ENCODE data around the gene FBRSL1.
"Not testable (repeated sequence)": the region's sequence is repeated elsewhere in the genome, so short reads cannot be mapped to it uniquely, and the experiment has no call there.

Gene FBRSL1

GRCh38 chr12:132454193-132454932 is 35.6 kb upstream of the FBRSL1 start:
- DNase-seq: no peak

DNA sequence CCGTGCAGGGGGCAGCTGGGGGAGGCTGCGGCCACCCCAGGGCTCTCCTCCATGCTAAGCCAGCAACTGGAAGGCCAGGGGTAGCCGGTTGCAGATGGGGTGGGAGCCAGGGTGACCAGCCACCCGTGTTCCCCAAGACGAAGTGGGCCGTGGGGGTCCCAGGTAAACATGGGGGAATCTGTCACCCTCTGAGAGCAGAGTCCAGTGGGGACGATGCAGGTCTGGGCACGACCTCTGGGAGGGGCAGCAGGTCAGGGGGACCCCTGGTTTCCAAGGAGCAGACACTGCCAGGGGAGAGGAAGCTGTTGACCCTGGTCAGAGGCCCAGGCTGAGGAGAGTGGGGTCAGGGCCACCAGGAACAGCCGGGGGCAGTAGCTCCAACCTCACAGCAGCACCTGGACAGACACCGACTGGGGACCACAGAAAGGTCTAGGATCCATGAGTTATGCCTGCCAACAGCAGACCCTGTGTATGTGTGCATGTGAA is 35.0 kb upstream of the FBRSL1 start:
- no peak for DNase-seq

DNA sequence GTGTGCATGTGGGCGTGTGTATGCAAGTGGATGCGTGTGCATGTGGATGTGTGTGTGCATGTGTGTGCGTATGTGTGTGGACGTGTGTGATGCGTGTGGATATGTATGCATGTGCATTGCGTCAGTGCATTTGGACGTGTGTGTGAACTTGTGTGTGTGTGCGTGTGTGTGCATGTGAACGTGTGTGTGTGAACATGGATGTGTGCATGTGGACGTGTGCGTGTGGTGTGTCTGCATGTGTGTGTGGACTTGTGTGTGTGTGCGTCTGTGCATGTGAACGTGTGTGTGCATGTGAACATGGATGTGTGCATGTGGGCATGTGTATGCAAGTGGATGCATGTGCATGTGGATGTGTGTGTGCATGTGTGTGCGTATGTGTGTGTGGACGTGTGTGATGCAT is 34.4 kb upstream of the FBRSL1 start:
- DNase-seq: no peak

GRCh38 chr12:132456186-132456943 is 33.6 kb upstream of the FBRSL1 start:
- DNase-seq: no peak

- no peak for DNase-seq
Measured at GRCh38 chr12:132456944-132457495, 32.9 kb upstream of the FBRSL1 start.

DNA sequence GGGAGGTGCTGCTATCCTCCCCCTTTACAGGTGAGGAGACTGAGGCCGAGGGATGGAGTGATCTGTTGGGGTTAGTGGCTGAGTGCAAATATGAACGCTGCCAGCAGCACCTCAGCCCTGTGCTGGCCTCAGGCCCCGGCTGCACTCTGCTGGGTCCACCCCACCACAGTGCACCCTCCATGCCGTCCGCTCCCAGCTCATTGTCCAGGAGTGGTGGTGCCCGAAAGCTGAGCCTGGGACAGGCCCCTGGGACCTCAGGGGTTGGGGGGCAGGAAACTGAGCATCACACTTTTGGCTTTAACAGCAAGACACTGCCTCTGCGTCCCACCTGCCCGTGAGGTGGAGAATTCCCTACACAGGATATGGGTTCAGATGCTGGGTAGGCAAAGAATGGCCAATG is 31.5 kb upstream of the FBRSL1 start:
- no peak for DNase-seq

GRCh38 chr12:132458846-132459641 is 30.9 kb upstream of the FBRSL1 start:
- no peak for DNase-seq

DNA sequence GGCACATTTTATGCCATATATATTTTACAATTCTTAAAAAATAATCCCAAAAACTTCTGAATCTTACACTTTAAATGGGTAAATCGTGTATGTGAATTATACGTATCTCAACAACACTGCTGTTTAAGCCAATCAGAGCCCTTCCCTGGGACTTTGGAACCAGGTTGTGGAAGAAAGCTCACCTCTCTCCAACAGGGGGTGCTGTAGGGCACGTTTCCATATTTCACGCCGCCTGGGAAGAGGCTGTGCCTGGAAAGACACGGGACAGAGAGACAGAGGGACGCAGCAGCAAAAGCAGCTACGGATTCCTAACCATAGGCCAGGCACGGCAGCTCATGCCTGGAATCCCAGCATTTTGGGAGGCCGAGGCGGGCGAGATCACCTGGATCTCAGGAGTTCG is 29.4 kb upstream of the FBRSL1 start:
- DNase-seq: no peak

GRCh38 chr12:132461526-132461925 is 28.4 kb upstream of the FBRSL1 start:
- no peak for DNase-seq

DNA sequence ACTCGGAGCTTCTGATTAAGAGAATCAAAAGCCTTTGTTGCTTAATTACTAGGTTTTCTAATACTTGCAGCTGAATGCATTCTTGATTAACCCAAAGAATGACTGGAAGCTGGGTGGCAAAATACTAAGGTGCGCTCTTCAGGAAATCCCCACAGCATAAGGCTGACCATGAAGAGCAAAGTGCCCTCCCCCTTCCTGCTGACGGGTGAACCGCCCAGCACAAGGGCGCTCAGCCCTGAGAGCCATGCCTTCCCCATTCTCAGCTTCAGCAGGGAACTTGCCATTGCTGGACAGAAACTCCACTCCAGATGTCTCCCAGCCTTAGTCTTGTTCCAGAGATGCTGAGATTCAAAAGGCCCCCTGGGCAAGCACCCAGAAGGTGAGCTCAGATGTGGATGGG is 27.2 kb upstream of the FBRSL1 start:
- no peak for DNase-seq

- not testable (repeated sequence) for DNase-seq
Measured at GRCh38 chr12:132463284-132463924, 26.5 kb upstream of the FBRSL1 start.

DNA sequence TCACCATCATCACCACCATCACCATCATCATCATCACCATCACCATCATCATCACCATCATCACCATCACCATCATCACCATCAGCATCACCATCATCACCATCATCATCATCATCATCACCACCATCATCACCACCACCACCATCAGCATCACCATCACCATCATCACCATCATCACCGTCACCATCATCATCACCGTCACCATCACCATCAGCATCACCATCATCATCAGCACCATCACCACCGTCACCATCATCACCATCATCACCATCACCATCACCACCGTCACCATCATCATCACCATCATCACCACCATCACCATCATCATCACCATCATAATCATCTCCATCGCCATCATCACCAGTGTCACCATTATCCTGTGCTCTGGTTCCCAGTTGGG is 25.6 kb upstream of the FBRSL1 start:
- not testable (repeated sequence) for DNase-seq

GRCh38 chr12:132464820-132465219 is 25.1 kb upstream of the FBRSL1 start:
- no peak for DNase-seq

GRCh38 chr12:132465269-132466190 is 24.4 kb upstream of the FBRSL1 start:
- no peak for DNase-seq

DNA sequence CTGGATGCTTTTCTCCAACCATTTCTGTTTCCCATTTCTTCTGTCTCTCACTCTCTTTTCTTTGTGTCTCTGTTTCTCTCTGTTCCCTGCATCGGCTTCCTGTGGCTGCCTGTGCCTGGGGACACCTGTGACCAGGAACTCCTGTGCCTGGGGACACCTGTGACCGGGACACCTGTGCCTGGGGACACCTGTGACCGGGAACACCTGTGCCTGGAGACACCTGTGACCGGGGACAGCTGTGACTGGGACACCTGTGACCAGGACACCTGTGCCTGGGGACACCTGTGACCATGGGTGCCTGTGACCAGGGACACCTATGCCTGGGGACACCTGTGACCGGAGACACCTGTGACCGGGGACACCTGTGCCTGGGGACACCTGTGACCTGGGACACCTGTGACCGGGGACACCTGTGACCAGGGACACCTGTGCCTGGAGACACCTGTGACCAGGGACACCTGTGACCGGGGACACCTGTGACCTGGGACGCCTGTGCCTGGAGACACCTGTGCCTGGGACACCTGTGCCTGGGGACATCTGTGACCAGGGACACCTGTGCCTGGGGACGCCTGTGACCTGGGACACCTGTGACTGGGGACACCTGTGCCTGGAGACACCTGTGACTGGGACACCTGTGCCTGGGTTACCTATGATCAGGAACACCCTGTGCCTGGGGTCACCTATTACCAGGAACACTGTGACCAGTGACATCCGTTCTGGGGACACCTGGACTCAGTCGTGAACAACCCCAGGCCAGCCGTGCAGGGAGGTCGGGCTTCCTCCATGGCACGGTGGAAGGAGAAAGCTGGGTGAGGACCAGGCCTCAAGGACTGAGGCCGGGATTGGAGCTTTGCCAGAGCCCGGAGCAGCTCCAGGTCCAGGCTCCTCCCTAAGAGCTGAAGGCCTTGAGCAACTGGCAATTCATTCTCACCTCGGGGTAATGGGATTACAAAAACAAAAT is 23.4 kb upstream of the FBRSL1 start:
- no peak for DNase-seq

DNA sequence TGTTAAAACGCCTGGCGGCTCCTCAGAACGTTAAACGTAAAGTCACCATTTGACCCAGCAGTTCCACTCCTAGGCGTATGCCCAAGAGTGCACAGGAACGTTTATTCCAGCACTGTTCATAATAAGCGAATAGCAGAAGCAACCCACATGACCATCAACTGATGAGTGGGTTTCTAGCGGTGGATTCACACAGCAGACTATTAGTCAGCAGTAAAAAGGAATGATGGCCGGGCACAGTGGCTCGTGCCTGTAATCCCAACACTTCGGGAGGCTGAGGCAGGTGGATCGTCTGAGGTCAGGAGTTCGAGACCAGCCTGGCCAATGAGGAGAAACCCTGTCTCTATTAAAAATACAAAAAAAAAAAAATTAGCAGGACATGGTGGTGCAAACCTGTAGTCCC is 22.4 kb upstream of the FBRSL1 start:
- DNase-seq: no peak

- DNase-seq: no peak
Measured at GRCh38 chr12:132469423-132469822, 20.5 kb upstream of the FBRSL1 start.

GRCh38 chr12:132470397-132470796 is 19.6 kb upstream of the FBRSL1 start:
- no peak for DNase-seq

DNA sequence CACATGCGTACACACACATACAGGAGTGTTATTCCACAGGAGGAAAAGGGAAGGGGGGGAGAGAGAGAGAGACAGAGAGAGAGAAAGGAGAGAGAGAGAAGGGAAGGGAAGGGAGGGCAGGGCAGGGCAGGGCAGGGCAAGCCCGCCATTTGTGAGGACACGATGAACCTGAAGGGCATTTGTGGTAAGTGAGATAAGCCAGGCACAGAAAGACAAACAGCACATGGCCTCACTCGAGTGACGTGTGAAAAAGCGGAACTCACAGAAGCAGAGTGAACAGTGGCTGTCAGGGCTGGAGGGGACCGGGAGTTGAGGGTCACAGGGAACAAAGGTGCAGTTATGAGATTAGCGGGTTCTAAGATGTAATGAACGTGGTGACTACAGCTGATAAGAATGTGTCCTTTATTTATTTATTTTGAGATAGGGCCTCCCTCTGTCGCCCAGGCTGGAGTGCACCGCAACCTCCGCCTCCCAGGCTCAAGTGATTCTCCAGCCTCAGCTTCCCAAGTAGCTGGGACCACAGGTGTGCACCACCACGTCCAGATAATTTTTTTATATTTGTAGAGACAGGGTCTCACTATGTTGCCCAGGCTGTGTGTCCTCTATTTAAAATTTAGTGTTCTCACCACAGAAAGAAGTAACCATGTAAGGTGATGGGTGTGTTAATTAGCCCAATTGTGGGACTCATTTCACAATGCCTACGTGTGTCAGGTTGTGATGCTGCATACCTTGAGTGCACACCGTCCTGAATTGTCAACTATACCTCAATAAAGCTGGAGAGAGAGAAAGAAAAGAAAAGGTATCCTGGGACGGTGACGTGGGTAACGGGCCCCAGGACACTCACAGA is 18.7 kb upstream of the FBRSL1 start:
- no peak for DNase-seq
